Erythroblast (primary cell): ENCODE data around the gene MACROD2.

Experiments
- GATA1 ChIP-seq: IDR thresholded peaks from 2 replicates; pipeline ENCODE4 v1.6.1; 2011; ENCODE audit warnings: low read depth, mild to moderate bottlenecking, control low read depth, low read length, moderate library complexity
- POLR2A ChIP-seq: IDR thresholded peaks from 2 replicates; pipeline ENCODE4 v1.6.1; 2011; ENCODE audit warnings: mild to moderate bottlenecking, low read length

DNA sequence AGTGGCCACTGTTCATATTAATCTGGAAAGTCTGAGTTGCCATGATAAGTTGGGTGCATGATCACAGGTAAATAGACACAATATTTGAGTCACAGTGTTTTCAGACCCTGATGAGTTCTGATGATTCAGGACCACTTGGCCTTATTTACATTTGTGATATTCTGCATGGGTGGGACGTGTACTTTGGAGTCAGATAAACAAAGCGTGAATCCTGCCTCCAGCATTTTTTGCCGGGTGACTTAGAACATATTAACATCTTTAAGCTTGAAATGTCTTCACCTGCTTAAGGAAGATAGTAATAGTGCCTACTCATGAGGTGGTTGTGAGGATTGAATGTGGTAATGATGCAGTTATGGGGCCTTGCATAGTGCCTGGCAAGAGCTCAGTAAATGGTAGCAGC, 1582.8 kb downstream of the MACROD2 start:
- no peak for TF ChIP-seq POLR2A
- no peak for TF ChIP-seq GATA1
